WI38 (cell line): ENCODE results near the gene MAD1L1.
"Not testable (repeated sequence)": the region's sequence is repeated elsewhere in the genome, so short reads cannot be mapped to it uniquely, and the experiment has no call there.

Experiments
- H3K4me3 ChIP-seq: 2 replicates; pipeline ENCODE4 v1.5.1; 2011; ENCODE audit warnings: low read depth, mild to moderate bottlenecking, control low read depth, low read length
- CTCF ChIP-seq: IDR thresholded peaks from 2 replicates; pipeline ENCODE4 v1.5.1; 2012; ENCODE audit warnings: low read depth, mild to moderate bottlenecking, control low read depth, low read length

MAD1L1 gene

DNA sequence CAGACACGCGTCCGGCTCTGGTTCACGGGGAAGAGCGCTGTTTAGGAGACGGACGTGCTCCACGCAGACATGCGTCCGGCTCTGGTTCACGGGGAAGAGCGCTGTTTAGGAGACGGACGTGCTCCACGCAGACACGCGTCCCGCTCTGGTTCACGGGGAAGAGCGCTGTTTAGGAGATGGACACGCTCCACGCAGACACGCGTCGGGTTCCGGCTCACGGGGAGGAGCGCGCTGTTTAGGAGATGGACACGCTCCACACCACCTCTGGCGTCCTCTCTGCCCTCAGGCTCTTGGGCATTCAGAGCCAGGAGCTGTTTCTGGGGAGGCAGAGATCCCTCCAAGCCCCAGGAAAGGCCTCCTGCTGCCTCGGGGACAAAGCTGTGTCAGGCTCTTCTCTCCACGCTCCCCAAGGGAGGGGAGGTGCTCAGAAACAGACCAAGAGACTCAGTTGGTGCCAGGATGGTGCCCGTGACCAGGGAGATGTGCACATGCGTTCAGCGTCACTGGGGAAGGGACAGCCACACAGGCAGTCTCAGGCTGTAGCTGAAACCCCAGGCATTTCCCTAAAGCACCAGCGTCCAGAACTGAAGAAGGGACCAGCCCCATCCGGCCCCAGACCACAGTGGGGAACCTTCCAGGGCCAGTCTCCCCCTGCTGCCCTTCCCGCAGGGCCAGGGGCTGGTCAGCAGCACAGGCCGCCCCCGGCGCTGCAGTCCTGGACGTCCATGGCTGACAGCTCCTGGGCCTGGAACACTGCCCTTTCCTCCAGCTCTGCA lies 387.0 kb downstream of the MAD1L1 start:
- no peak overlapping the region for H3K4me3 ChIP-seq
- no peak for TF ChIP-seq CTCF

- no peak for TF ChIP-seq CTCF
Measured at GRCh38 chr7:1844951-1845390, 387.8 kb downstream of the MAD1L1 start.

GRCh38 chr7:1844336-1844950 lies 388.3 kb downstream of the MAD1L1 start:
- H3K4me3 ChIP-seq, result no peak overlapping the region
- TF ChIP-seq CTCF, result no peak

More at GRCh38 chr7:1844951-1845390, 387.8 kb downstream of the MAD1L1 start:
- H3K4me3 ChIP-seq, result no peak overlapping the region

DNA sequence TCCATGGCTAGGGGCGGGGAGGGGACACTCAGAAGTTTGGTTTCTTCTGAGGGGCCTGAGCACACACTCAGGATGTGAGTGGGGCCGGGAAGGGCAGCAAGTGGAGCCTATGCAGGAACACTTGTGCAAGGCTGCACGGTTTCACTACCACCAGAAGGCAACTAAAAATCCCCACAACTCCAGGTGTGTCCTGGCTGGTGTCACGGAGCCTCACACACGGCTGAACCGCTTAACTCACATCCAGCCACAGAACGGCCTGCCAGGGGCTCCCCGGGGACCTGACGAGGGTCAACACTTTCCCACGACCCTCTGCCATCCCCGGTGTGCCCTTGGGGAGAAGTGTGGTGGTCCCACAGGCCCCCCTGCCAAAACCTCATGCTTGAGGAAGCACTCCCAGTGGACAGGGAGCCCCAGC lies 388.8 kb downstream of the MAD1L1 start:
- H3K4me3 ChIP-seq, result no peak overlapping the region
- no peak for TF ChIP-seq CTCF

DNA sequence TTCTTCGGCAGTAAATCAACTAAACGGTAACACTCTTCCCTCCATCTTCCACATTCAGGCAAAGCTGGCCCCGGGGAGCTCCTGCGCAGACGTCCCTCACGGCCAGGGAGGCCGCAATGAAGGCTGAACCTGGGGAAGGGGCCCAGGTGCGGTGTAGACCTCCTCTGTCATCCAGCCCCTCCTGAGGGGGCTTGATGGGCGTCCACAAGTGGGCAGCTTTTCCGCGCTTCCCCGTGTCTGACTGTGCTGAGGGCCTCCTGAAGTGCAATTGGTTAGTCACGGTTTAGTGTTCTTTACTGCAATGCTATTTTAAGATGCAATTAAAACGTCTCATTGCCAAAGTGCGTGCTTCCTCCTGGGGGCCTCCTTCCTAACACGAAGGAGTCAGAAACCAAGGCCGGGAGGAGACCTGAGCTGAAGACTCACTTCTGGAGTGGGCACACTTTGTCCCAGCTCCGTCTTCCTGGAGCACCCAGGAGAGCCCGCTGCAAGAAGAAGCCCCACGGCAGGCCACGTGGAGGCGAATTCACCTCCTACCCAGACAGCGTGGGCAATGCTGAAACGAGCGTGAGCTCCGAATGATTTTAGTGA lies 389.4 kb downstream of the MAD1L1 start:
- TF ChIP-seq CTCF, result no peak
- no peak overlapping the region for H3K4me3 ChIP-seq

- no peak overlapping the region for H3K4me3 ChIP-seq
- no peak for TF ChIP-seq CTCF
Measured at GRCh38 chr7:1842321-1843221, 390.2 kb downstream of the MAD1L1 start.

GRCh38 chr7:1841286-1842021 lies 391.3 kb downstream of the MAD1L1 start:
- not testable (repeated sequence) for H3K4me3 ChIP-seq

GRCh38 chr7:1840744-1841143 lies 392.0 kb downstream of the MAD1L1 start:
- not testable (repeated sequence) for H3K4me3 ChIP-seq
